Brain microvascular endothelial cell (primary cell): Measurements from ENCODE around the gene ACTR8.

ENCODE experiments used
- DNase-seq: peaks from one replicate; pipeline ENCODE4 v3.0.0-alpha.2; 2020
- H3K27ac ChIP-seq: fragments of 250-450 bp; sonication (Bioruptor Pico); 2 replicates; pipeline ENCODE4 v1.5.1; 2020; ENCODE audit warnings: mild to moderate bottlenecking, moderate library complexity
- H3K27me3 ChIP-seq: fragments of 250-450 bp; sonication (Bioruptor Pico); replicated peaks from 2 replicates; pipeline ENCODE4 v1.5.1; 2020; ENCODE audit warnings: mild to moderate bottlenecking
- H3K36me3 ChIP-seq: fragments of 250-450 bp; sonication (Bioruptor Pico); replicated peaks from 2 replicates; pipeline ENCODE4 v1.5.1; 2020; ENCODE audit warnings: mild to moderate bottlenecking
- H3K4me3 ChIP-seq: 2 replicates; pipeline ENCODE4 v1.5.1; 2011; ENCODE audit warnings: low read depth, mild to moderate bottlenecking, control low read depth, low read length, moderate library complexity
- CTCF ChIP-seq: IDR thresholded peaks from 2 replicates; pipeline ENCODE4 v1.5.1; 2011; ENCODE audit warnings: low read depth, mild to moderate bottlenecking, moderate library complexity, low read length, control low read depth, inconsistent platforms; ENCODE audit errors: missing control alignments
- in situ Hi-C: cut with HindIII; loops from 2 replicates; pipeline ENCODE4 v1.10.0; 2017; ENCODE audit warnings: low sequenced_read_pairs, low pct_ligation_motif_present

The ACTR8 gene

DNA sequence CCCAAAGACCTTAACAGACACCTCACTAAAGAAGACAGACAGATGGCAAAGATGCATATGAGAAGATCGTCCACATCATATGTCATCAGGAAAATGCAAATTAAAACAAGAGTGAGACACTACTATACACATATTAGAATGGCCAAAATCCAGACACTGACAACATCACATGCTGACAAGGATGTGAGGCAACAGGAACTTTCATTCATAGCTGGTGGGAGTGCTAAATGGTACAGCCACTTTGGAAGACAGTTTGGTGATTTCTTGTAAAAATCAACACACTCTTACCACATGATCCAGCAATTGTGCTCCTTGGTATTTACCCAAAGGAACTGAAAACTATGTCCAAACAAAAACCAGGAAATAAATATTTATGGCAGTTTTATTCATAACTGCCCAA is 53.4 kb downstream of the ACTR8 start:
- DNase-seq = no peak
- H3K27ac ChIP-seq = no peak overlapping the region
- H3K27me3 ChIP-seq = no peaks in the 10 kb centered on the region
- no peaks in the 10 kb centered on the region for H3K36me3 ChIP-seq
- no peak for TF ChIP-seq CTCF
- H3K4me3 ChIP-seq = no peak overlapping the region
- in situ Hi-C loops = no loop called here

DNA sequence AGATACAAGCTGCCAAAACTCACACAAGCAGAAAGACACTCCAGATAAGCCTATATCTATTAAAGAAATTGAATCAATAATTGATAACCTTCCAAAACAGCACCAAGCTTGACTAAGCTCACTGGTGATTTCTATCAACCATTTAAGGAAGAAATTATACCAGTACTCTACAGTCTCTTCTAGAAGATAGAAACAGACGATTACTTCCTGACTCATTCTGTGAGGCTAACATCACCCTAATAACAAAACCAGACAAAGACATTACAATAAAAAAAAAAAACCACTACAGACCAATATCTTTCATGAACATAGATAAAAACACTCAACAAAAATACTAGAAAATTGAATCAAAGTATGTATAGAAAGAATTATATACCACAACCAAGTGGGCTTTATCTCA is 55.9 kb downstream of the ACTR8 start:
- H3K36me3 ChIP-seq = no peaks in the 10 kb centered on the region
- in situ Hi-C loops = no loop called here
- no peaks in the 10 kb centered on the region for H3K27me3 ChIP-seq
- no peak overlapping the region for H3K27ac ChIP-seq
- DNase-seq = no peak
- TF ChIP-seq CTCF = no peak
- no peak overlapping the region for H3K4me3 ChIP-seq

DNA sequence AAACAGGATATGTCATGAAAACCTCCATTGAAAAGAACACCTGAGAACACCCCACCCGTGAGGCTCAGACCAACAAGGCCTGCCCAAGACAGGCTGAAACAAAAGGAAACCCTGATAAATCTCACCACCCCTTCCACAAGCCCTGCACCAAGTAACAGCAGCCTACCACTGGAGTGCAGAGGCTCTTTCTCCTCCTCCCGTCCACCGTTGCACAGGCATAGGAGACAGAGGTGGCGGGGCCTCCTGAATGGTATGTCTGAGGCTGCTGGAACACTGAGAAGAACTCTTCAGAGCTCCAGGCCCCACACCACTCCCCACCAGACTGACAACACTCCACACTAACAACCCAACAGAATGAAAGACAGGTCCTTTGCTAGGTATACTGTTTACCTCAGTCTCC is 57.2 kb downstream of the ACTR8 start:
- no peak for TF ChIP-seq CTCF
- no peak for DNase-seq
- Histone ChIP-seq H3K4me3 (no peak overlapping the region), H3K27ac (no peak overlapping the region), H3K36me3 (no peaks in the 10 kb centered on the region), H3K27me3 (no peaks in the 10 kb centered on the region)
- in situ Hi-C loops = no loop called here

- in situ Hi-C loops = no loop called here
- no peak overlapping the region for H3K27ac ChIP-seq
- H3K27me3 ChIP-seq = no peaks in the 10 kb centered on the region
- no peaks in the 10 kb centered on the region for H3K36me3 ChIP-seq
- DNase-seq = no peak
- TF ChIP-seq CTCF = no peak
- no peak overlapping the region for H3K4me3 ChIP-seq
Measured at GRCh38 chr3:53823956-53824657, 57.8 kb downstream of the ACTR8 start.

DNA sequence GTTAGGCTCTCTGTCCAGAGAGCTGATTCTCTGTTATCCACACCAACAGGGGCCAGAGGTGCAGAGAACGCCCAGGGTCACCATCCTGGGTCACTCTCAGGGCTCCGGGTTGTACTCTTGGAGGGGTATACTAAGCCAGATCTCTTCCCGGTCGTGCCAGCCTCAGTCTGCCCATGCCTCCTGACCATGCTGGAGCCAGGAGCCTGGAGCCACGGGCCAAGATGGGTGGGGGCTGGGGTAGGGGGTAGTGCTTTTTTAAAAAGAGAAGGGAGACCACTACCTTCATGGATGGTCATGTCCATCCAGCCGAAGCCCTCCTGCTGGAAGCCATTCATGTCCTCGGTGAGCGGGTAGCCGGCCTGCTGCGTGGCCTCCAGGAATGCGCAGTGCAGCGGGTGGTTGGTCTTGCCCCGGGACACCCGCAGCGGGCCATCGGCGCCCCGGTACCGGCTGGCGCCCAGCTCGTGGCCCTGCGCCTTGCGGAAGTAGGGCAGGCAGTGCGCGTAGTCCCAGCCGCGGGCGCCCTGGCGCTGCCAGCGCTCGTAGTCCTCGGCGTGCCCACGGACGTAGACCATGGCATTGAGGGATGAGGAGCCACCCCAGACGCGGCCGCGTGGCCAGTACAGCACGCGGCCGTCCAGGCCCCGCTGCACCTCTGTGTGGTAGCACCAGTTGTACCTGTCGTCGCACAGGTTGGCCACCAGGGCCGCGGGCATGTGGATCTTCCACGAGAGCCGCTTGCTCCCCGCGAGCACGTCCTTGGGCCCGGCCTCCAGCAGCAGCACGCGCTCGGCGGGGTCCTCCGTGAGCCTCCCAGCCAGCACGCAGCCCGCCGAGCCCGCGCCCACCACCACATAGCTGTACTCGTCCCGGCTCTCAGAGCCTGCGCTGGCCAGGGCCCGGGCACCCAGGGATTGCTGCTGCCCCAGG is 58.7 kb downstream of the ACTR8 start:
- Histone ChIP-seq H3K27ac (no peak overlapping the region), H3K4me3 (no peak overlapping the region), H3K36me3 (no peaks in the 10 kb centered on the region), H3K27me3 (no peaks in the 10 kb centered on the region)
- DNase-seq = no peak
- in situ Hi-C loops = no loop called here
- TF ChIP-seq CTCF = no peak
